ENCODE results near the gene CREB3L1.
A peak's percentile ranks its signal among the peaks of the same experiment; 100 is the strongest.
"Not testable (repeated sequence)": the region's sequence is repeated elsewhere in the genome, so short reads cannot be mapped to it uniquely, and the experiment has no call there.

CREB3L1 gene

GRCh38 chr11:46296528-46297448, 19.3 kb downstream of the CREB3L1 start:
- DNase-seq = peak; percentile 85

- no peak for DNase-seq
These were observed 21.4 kb downstream of the CREB3L1 start for GRCh38 chr11:46298699-46299433.

- DNase-seq = no peak
These were observed 22.0 kb downstream of the CREB3L1 start for GRCh38 chr11:46299451-46299961.

- DNase-seq = no peak
These were observed 22.8 kb downstream of the CREB3L1 start for GRCh38 chr11:46300270-46300669.

GRCh38 chr11:46302866-46303265, 25.4 kb downstream of the CREB3L1 start:
- no peak for DNase-seq

GRCh38 chr11:46304036-46304435, 26.6 kb downstream of the CREB3L1 start:
- DNase-seq = not testable (repeated sequence)

GRCh38 chr11:46304605-46305179, 27.2 kb downstream of the CREB3L1 start:
- no peak for DNase-seq

- DNase-seq = no peak
These were observed 27.8 kb downstream of the CREB3L1 start for GRCh38 chr11:46305295-46305694.

- DNase-seq = no peak
These were observed 28.9 kb downstream of the CREB3L1 start for GRCh38 chr11:46306296-46306853.

- no peak for DNase-seq
These were observed 29.9 kb downstream of the CREB3L1 start for GRCh38 chr11:46307369-46307768.

- DNase-seq = no peak
These were observed 30.4 kb downstream of the CREB3L1 start for GRCh38 chr11:46307785-46308341.

- DNase-seq = peak; percentile 79
These were observed 31.4 kb downstream of the CREB3L1 start for GRCh38 chr11:46308631-46309419.

GRCh38 chr11:46309814-46310259, 32.4 kb downstream of the CREB3L1 start:
- DNase-seq = no peak

- peak; percentile 74 for DNase-seq
These were observed 37.7 kb downstream of the CREB3L1 start for GRCh38 chr11:46315033-46315738.

- DNase-seq = no peak
These were observed 38.5 kb downstream of the CREB3L1 start for GRCh38 chr11:46315783-46316563.

GRCh38 chr11:46319074-46319453, 41.6 kb downstream of the CREB3L1 start:
- DNase-seq = no peak

- no peak for DNase-seq
These were observed 44.3 kb downstream of the CREB3L1 start for GRCh38 chr11:46321757-46322156.

- no peak for DNase-seq
These were observed 45.3 kb downstream of the CREB3L1 start for GRCh38 chr11:46322759-46323158.

- no peak for DNase-seq
These were observed 49.5 kb downstream of the CREB3L1 start for GRCh38 chr11:46326813-46327416.

GRCh38 chr11:46327829-46328228, 50.4 kb downstream of the CREB3L1 start:
- no peak for DNase-seq

Data from right hindlimb (tissue), 1 donor.